ENCODE data around the gene RSPRY1. TPM values are rescaled to one million over a fixed set of nuclear protein-coding genes. Genes with fewer than 3 reads are reported as not detected.

RSPRY1 gene
- total and polyA plus RNA-seq, 12 donors: 7.7 to 43.5 (median 25.5) TPM

- no peak for TF ChIP-seq POLR2A (IDR thresholded peaks at IDR 0.05)
- no peak for TF ChIP-seq CTCF (IDR thresholded peaks at IDR 0.05)
- Histone ChIP-seq H3K36me3 (replicated peaks in 1 of 2) (peaks cover 0 to 42% of the 10 kb centered on the region in 2 donors), H3K4me3 (no peak overlapping the region), H3K27me3 (no peaks in the 10 kb centered on the region), H3K4me1 (replicated peaks in 1 of 2) (peaks cover 0 to 1% of the 10 kb centered on the region in 2 donors), H3K9me3 (replicated peaks in 1 of 3) (no peaks in the 10 kb centered on the region), H3K27ac (no peak overlapping the region)
- WGBS, 4 donors: 81 to 94% (median 84%) methylated on average over 5 of the region's 5 CpGs
- DNase-seq: no peak
- intact Hi-C loops (cut with DNase I): loop anchor here (5.0 kb wide), 1 partner anchor 91 kb away; no protein-coding TSS in a partner anchor
Measured at GRCh38 chr16:57172721-57173290, 13.3 kb upstream of the RSPRY1 start.

GRCh38 chr16:57175896-57176295, 10.2 kb upstream of the RSPRY1 start:
- Histone ChIP-seq H3K4me1 (replicated peaks in 1 of 2) (no peaks in the 10 kb centered on the region), H3K27me3 (no peaks in the 10 kb centered on the region), H3K4me3 (no peak overlapping the region), H3K36me3 (replicated peaks in 1 of 2) (peaks cover 0 to 26% of the 10 kb centered on the region in 2 donors), H3K27ac (no peak overlapping the region), H3K9me3 (replicated peaks in 1 of 3) (no peaks in the 10 kb centered on the region)
- intact Hi-C loops (cut with DNase I): no loop called here
- no peak for DNase-seq
- 62 to 80% (median 77%) methylated on average over 5 of the region's 5 CpGs for WGBS, 4 donors
- TF ChIP-seq POLR2A (IDR thresholded peaks at IDR 0.05): no peak
- TF ChIP-seq CTCF (IDR thresholded peaks at IDR 0.05): no peak

GRCh38 chr16:57178196-57178595, 7.9 kb upstream of the RSPRY1 start:
- DNase-seq: no peak
- Histone ChIP-seq H3K36me3 (replicated peaks in 1 of 2) (peaks cover 0 to 4% of the 10 kb centered on the region in 2 donors), H3K9me3 (replicated peaks in 1 of 3) (no peaks in the 10 kb centered on the region), H3K4me1 (replicated peaks in 1 of 2) (no peaks in the 10 kb centered on the region), H3K27me3 (no peaks in the 10 kb centered on the region), H3K27ac (no peak overlapping the region), H3K4me3 (no peak overlapping the region)
- TF ChIP-seq POLR2A (IDR thresholded peaks at IDR 0.05): no peak
- no peak for TF ChIP-seq CTCF (IDR thresholded peaks at IDR 0.05)
- intact Hi-C loops (cut with DNase I): no loop called here
- WGBS, 4 donors: 67 to 79% (median 71%) methylated on average over 3 of the region's 3 CpGs

- no peaks in the 10 kb centered on the region for H3K27me3 ChIP-seq
- no peak for DNase-seq
- no peaks in the 10 kb centered on the region for H3K4me1 ChIP-seq (replicated peaks in 1 of 2)
- no peak overlapping the region for H3K4me3 ChIP-seq
- no peaks in the 10 kb centered on the region for H3K9me3 ChIP-seq (replicated peaks in 1 of 3)
- no peaks in the 10 kb centered on the region for H3K36me3 ChIP-seq (replicated peaks in 1 of 2)
- 68 to 75% (median 74%) methylated on average over 4 of the region's 4 CpGs for WGBS, 4 donors
- intact Hi-C loops (cut with DNase I): no loop called here
- no peak overlapping the region for H3K27ac ChIP-seq
- no peak for TF ChIP-seq POLR2A (IDR thresholded peaks at IDR 0.05)
Measured at GRCh38 chr16:57178793-57179212, 7.3 kb upstream of the RSPRY1 start.

- Histone ChIP-seq H3K9me3 (replicated peaks in 1 of 3) (no peaks in the 10 kb centered on the region), H3K27ac (no peak overlapping the region), H3K4me3 (no peak overlapping the region), H3K4me1 (replicated peaks in 1 of 2) (peaks cover 0 to 3% of the 10 kb centered on the region in 2 donors), H3K27me3 (no peaks in the 10 kb centered on the region), H3K36me3 (replicated peaks in 1 of 2) (no peaks in the 10 kb centered on the region)
- DNase-seq: no peak
- intact Hi-C loops (cut with DNase I): no loop called here
- TF ChIP-seq CTCF (IDR thresholded peaks at IDR 0.05) (no peak), POLR2A (IDR thresholded peaks at IDR 0.05) (no peak)
- WGBS, 4 donors: 59 to 84% (median 76%) methylated on average over 3 of the region's 3 CpGs
Measured at GRCh38 chr16:57179215-57179828, 6.8 kb upstream of the RSPRY1 start.

Measured in adrenal gland (tissue), 12 donors.